Measurements from ENCODE around the gene RIPOR2. TPM values are rescaled to one million over a fixed set of nuclear protein-coding genes. Genes with fewer than 3 reads are reported as not detected.

The RIPOR2 gene
- total RNA-seq, 2 experiments from 2014 or later: 154 to 156 TPM

DNA sequence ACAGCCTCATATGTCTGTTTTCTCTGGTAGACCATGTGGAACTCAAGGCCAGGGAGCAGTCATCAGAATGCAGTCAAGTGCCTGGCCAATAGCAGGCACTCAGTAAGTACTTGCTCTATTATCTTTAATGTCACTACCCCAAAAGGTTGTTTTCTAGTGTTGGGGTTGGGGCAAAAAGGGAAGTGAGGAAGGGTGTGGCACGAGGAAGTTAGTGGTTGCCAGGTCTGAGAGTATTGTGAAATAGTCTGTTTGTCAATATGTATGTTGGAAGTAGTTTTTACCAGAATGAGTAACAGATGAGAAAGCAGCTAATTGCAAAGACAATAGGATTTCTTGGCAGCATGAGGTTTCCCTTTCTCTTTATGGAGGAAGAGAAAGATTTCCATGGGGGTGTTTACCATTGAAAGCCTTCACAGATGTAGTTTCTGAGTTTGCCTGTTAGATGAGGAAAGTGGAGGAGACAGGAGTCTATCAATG, 77.5 kb downstream of the RIPOR2 start:
- no peaks in the 10 kb centered on the region for H3K27me3 Mint-ChIP-seq (ENCODE audit: low read depth)
- ATAC-seq (peak; percentile 68), DNase-seq (peak; percentile 64)
- peaks cover 87% of the 10 kb centered on the region for H3K36me3 Mint-ChIP-seq (ENCODE audit: low read depth)
- peak overlapping the region; percentile 85 for H3K27ac Mint-ChIP-seq
- ChIA-PET CTCF (interaction anchor here (1.0 to 7.0 kb wide), 16 partner anchors 16 to 168 kb away, joined by 3 to 183 read pairs (median 6); partner anchors contain the start of gene RIPOR2), POLR2A (interaction anchor here (1.3 to 2.3 kb wide), 4 partner anchors 78 to 160 kb away, joined by 6 to 11 read pairs (median 8); partner anchors contain the start of gene RIPOR2)
- peaks cover 77% of the 10 kb centered on the region for H3K4me1 Mint-ChIP-seq (ENCODE audit: low read depth)
- peak overlapping the region; percentile 55 for H3K4me3 Mint-ChIP-seq
- no peaks in the 10 kb centered on the region for H3K9me3 Mint-ChIP-seq (ENCODE audit: insufficient read depth)

- Mint-ChIP-seq H3K4me3 (no peak overlapping the region), H3K9me3 (ENCODE audit: insufficient read depth) (no peaks in the 10 kb centered on the region), H3K27ac (peak overlapping the region; percentile 85), H3K27me3 (ENCODE audit: low read depth) (no peaks in the 10 kb centered on the region), H3K36me3 (ENCODE audit: low read depth) (peaks cover 87% of the 10 kb centered on the region), H3K4me1 (ENCODE audit: low read depth) (peaks cover 65% of the 10 kb centered on the region)
- ATAC-seq: no peak
- CTCF ChIA-PET: interaction anchor here (0.8 to 7.0 kb wide), 32 partner anchors 8 to 214 kb away, joined by 3 to 183 read pairs (median 6); partner anchors contain the start of gene RIPOR2
- POLR2A ChIA-PET: interaction anchor here (0.6 to 2.3 kb wide), 11 partner anchors 53 to 199 kb away, joined by 3 to 11 read pairs (median 5); partner anchors contain the start of gene RIPOR2
- no peak for DNase-seq
These were observed 78.7 kb downstream of the RIPOR2 start for GRCh38 chr6:24856901-24857670.

DNA sequence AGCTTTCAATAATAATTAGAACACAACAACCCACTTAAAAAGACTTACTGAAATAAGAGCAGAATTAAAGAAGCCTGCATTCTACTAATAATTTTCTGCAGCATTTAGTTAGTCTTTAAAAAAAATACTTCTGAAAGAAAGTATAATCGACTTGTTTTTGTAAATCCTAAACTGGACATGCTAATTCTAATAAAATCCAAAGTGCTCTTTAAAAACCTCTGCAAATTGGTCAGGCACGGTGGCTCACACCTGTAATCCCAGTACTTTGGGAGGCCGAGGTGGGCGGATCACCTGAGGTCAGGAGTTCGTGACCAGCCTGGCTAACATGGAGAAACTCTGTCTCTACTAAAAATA, 79.5 kb downstream of the RIPOR2 start:
- DNase-seq (no peak), ATAC-seq (no peak)
- H3K9me3 Mint-ChIP-seq (ENCODE audit: insufficient read depth): no peaks in the 10 kb centered on the region
- no peak overlapping the region for H3K4me3 Mint-ChIP-seq
- H3K36me3 Mint-ChIP-seq (ENCODE audit: low read depth): peaks cover 85% of the 10 kb centered on the region
- H3K4me1 Mint-ChIP-seq (ENCODE audit: low read depth): peaks cover 57% of the 10 kb centered on the region
- no peaks in the 10 kb centered on the region for H3K27me3 Mint-ChIP-seq (ENCODE audit: low read depth)
- H3K27ac Mint-ChIP-seq: peak overlapping the region; percentile 85
- POLR2A ChIA-PET: interaction anchor here (0.6 to 2.0 kb wide), 6 partner anchors 68 to 282 kb away, joined by 3 to 6 read pairs (median 3); no protein-coding TSS in a partner anchor
- CTCF ChIA-PET: interaction anchor here (0.7 to 7.0 kb wide), 49 partner anchors 8 to 218 kb away, joined by 3 to 183 read pairs (median 5); partner anchors contain the start of genes GMNN and RIPOR2

GRCh38 chr6:24855395-24856245, 80.1 kb downstream of the RIPOR2 start:
- Mint-ChIP-seq H3K27ac (peak overlapping the region; percentile 64), H3K9me3 (ENCODE audit: insufficient read depth) (no peaks in the 10 kb centered on the region), H3K36me3 (ENCODE audit: low read depth) (peaks cover 84% of the 10 kb centered on the region), H3K4me3 (no peak overlapping the region), H3K4me1 (ENCODE audit: low read depth) (peaks cover 52% of the 10 kb centered on the region), H3K27me3 (ENCODE audit: low read depth) (no peaks in the 10 kb centered on the region)
- ChIA-PET CTCF (interaction anchor here (0.6 to 7.0 kb wide), 49 partner anchors 9 to 219 kb away, joined by 3 to 183 read pairs (median 5); partner anchors contain the start of genes GMNN and RIPOR2), POLR2A (interaction anchor here (0.6 to 2.0 kb wide), 5 partner anchors 70 to 282 kb away, joined by 3 to 6 read pairs (median 3); no protein-coding TSS in a partner anchor)
- peak; percentile 84 for DNase-seq
- peak; percentile 49 for ATAC-seq

DNA sequence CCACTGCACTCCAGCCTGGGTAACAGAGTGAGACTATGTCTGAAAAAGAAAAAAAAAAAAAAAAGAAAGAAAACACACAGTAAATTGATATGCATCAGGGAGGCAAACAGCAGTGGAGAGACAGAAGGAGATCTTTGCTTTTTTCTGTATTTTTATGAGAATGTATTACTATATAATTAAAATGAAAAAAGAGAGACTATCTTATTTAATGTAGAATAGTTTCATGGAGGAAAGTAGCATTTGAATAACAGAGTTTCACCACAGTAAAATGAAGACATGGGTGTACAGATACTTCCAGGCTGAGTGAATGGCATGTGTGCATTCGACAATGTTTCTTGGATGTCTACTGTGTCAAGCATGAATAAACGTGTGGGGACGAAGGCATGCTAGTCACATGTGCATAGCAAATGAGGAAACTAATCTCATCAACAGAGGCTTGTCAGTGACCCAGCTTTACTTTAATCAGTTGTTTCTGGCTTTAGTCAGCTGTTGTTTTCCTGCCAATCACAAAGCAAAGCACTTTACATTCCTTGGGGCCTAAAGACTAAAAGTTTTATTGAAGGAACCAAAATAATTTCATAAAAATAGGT, 81.6 kb downstream of the RIPOR2 start:
- ATAC-seq (no peak), DNase-seq (no peak)
- Mint-ChIP-seq H3K27ac (no peak overlapping the region), H3K4me1 (ENCODE audit: low read depth) (peaks cover 39% of the 10 kb centered on the region), H3K4me3 (no peak overlapping the region), H3K27me3 (ENCODE audit: low read depth) (no peaks in the 10 kb centered on the region), H3K9me3 (ENCODE audit: insufficient read depth) (no peaks in the 10 kb centered on the region), H3K36me3 (ENCODE audit: low read depth) (peaks cover 84% of the 10 kb centered on the region)
- CTCF ChIA-PET: interaction anchor here (2.0 to 7.0 kb wide), 3 partner anchors 80 to 162 kb away, joined by 6 to 183 read pairs (median 14); no protein-coding TSS in a partner anchor
- POLR2A ChIA-PET: interaction anchor here (0.7 kb wide), 1 partner anchor 182 kb away, joined by 4 read pairs; no protein-coding TSS in a partner anchor

DNA sequence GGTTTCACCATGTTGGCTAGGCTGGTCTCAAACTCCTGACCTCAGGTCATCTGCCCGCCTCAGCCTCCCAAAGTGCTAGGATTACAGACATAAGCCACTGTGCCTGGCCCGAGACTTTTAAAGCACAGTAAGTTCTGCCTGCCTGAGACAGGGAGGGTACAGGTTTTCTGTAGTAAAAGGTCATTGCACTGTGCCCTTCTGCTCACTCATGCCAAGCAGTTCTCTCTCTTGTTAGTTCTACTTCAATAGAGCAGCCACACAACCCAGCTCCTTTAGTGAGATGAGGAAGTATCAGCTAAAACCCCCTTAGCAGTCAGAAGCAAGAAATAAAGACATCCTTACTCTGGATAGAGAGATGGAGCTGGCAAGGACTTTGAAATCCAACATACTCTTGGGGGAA, 84.7 kb downstream of the RIPOR2 start:
- ATAC-seq (no peak), DNase-seq (no peak)
- H3K27me3 Mint-ChIP-seq (ENCODE audit: low read depth): no peaks in the 10 kb centered on the region
- H3K4me1 Mint-ChIP-seq (ENCODE audit: low read depth): peaks cover 13% of the 10 kb centered on the region
- peak overlapping the region; percentile 39 for H3K27ac Mint-ChIP-seq
- CTCF ChIA-PET: interaction anchor here (1.6 kb wide), 1 partner anchor 175 kb away, joined by 3 read pairs; no protein-coding TSS in a partner anchor
- peaks cover 80% of the 10 kb centered on the region for H3K36me3 Mint-ChIP-seq (ENCODE audit: low read depth)
- H3K4me3 Mint-ChIP-seq: no peak overlapping the region
- POLR2A ChIA-PET: no interaction called here
- H3K9me3 Mint-ChIP-seq (ENCODE audit: insufficient read depth): no peaks in the 10 kb centered on the region

- H3K27ac Mint-ChIP-seq: no peak overlapping the region
- H3K4me1 Mint-ChIP-seq (ENCODE audit: low read depth): peaks cover 9% of the 10 kb centered on the region
- DNase-seq: no peak
- H3K36me3 Mint-ChIP-seq (ENCODE audit: low read depth): peaks cover 85% of the 10 kb centered on the region
- H3K27me3 Mint-ChIP-seq (ENCODE audit: low read depth): no peaks in the 10 kb centered on the region
- H3K9me3 Mint-ChIP-seq (ENCODE audit: insufficient read depth): no peaks in the 10 kb centered on the region
- CTCF ChIA-PET: interaction anchor here (1.4 kb wide), 1 partner anchor 168 kb away, joined by 8 read pairs; no protein-coding TSS in a partner anchor
- ATAC-seq: no peak
- POLR2A ChIA-PET: interaction anchor here (0.6 kb wide), 1 partner anchor 50 kb away, joined by 9 read pairs; no protein-coding TSS in a partner anchor
- H3K4me3 Mint-ChIP-seq: no peak overlapping the region
These were observed 86.0 kb downstream of the RIPOR2 start for GRCh38 chr6:24849713-24850112.

GRCh38 chr6:24848461-24848860, 87.3 kb downstream of the RIPOR2 start:
- no peak for DNase-seq
- Mint-ChIP-seq H3K27me3 (ENCODE audit: low read depth) (no peaks in the 10 kb centered on the region), H3K27ac (peak overlapping the region; percentile 12), H3K4me3 (no peak overlapping the region), H3K4me1 (ENCODE audit: low read depth) (peaks cover 9% of the 10 kb centered on the region), H3K36me3 (ENCODE audit: low read depth) (peaks cover 85% of the 10 kb centered on the region), H3K9me3 (ENCODE audit: insufficient read depth) (no peaks in the 10 kb centered on the region)
- no peak for ATAC-seq
- ChIA-PET POLR2A (no interaction called here), CTCF (interaction anchor here (2.8 kb wide), 2 partner anchors 7 to 223 kb away, joined by 8 to 13 read pairs; no protein-coding TSS in a partner anchor)

GRCh38 chr6:24847402-24847801, 88.4 kb downstream of the RIPOR2 start:
- ATAC-seq (no peak), DNase-seq (no peak)
- Mint-ChIP-seq H3K4me3 (no peak overlapping the region), H3K36me3 (ENCODE audit: low read depth) (peaks cover 85% of the 10 kb centered on the region), H3K9me3 (ENCODE audit: insufficient read depth) (no peaks in the 10 kb centered on the region), H3K27me3 (ENCODE audit: low read depth) (no peaks in the 10 kb centered on the region), H3K4me1 (ENCODE audit: low read depth) (peaks cover 10% of the 10 kb centered on the region), H3K27ac (no peak overlapping the region)
- ChIA-PET POLR2A (no interaction called here), CTCF (interaction anchor here (1.1 to 3.0 kb wide), 6 partner anchors 8 to 284 kb away, joined by 3 to 13 read pairs (median 6); no protein-coding TSS in a partner anchor)

- Mint-ChIP-seq H3K9me3 (ENCODE audit: insufficient read depth) (no peaks in the 10 kb centered on the region), H3K27ac (peak overlapping the region; percentile 18), H3K4me1 (ENCODE audit: low read depth) (peaks cover 23% of the 10 kb centered on the region), H3K36me3 (ENCODE audit: low read depth) (peaks cover 91% of the 10 kb centered on the region), H3K4me3 (no peak overlapping the region), H3K27me3 (ENCODE audit: low read depth) (no peaks in the 10 kb centered on the region)
- ATAC-seq (no peak), DNase-seq (no peak)
- ChIA-PET POLR2A (interaction anchor here (0.6 to 2.3 kb wide), 3 partner anchors 9 to 161 kb away, joined by 3 to 5 read pairs (median 3); no protein-coding TSS in a partner anchor), CTCF (interaction anchor here (0.9 to 3.0 kb wide), 3 partner anchors 10 to 172 kb away, joined by 6 to 13 read pairs (median 11); no protein-coding TSS in a partner anchor)
These were observed 90.2 kb downstream of the RIPOR2 start for GRCh38 chr6:24845578-24845977.

Measured in activated CD8-positive, alpha-beta T cell treated with anti-CD3 and anti-CD28 coated beads, Interleukin-2, amount 10 ng/mL, durations not matched to agents 7 days and 5 days (primary cell).